ENCODE data around the gene AATF. TPM values are rescaled to one million over a fixed set of nuclear protein-coding genes. Genes with fewer than 3 reads are reported as not detected.

Gene AATF
- total and polyA plus RNA-seq, 2 of the 8 experiments (the other 6 are each of a cell fraction or from before 2014, with no cell fraction given), result 20.1 to 62.8 TPM

DNA sequence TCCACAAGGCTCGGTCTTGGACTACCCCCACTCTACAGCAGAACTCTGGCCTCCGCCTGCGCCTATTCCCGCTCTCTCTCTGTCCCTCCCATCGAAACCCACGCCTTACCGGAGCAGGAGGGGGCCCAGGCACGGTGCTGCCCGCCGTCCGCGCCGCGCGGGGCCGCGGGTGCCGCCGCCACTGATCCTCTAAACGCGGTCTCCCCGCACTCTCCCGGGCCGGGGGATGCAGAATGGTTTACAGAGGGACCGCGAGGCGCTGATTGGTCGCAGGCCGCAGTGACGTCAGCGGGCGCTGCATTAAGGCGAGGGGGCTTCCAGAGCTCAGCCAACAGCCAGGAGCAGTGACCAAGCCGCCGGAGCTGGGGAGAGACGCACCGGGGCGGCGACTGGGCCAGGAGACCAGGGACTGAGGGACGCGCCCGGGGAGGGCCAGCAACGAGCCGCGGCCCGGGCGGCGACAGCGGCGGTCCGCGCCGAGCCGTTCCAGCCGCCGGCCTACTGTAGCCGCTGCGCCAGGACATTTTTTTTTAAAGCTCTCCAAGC lies 12.2 kb upstream of the AATF start (continued):
- peak; percentile 92 for TF ChIP-seq ASH2L (IDR thresholded peaks at IDR 0.05; ENCODE audit: low read length)
- TF ChIP-seq KDM1A (IDR thresholded peaks at IDR 0.05; ENCODE audit: borderline replicate concordance, low read length), result peak; percentile 8; the same call in 1 of the 2 replicates
- no peak for TF ChIP-seq SIX5 (IDR thresholded peaks at IDR 0.05; ENCODE audit: low read depth, low read length)
- no peak for TF ChIP-seq SRF (IDR thresholded peaks at IDR 0.05; ENCODE audit: low read depth, low read length)
- TF ChIP-seq RBBP5 (IDR thresholded peaks at IDR 0.05; ENCODE audit: borderline replicate concordance, low read depth, low read length), result no peak; the same call in 1 of the 2 replicates
- TF ChIP-seq SIN3A (conservative IDR thresholded peaks at IDR 0.05 in 1 of 2, IDR thresholded peaks at IDR 0.05 in 1 of 2; ENCODE audit: low read depth in 1 of 2, low read length in 2 of 2), result 0 out of 4 replicates have a peak, but pooled peaks of 1 of the 2 experiments have one; percentile 39

Measured in H1 (cell line).